Kidney (tissue), 14 donors: ENCODE measurements around the gene RNF157. TPM values are rescaled to one million over a fixed set of nuclear protein-coding genes. Genes with fewer than 3 reads are reported as not detected.

Experiments used
- DNase-seq, 5 donors: peaks; one replicate each; pipeline ENCODE4 v3.0.0-alpha.2; 2013 to 2020
- FAIRE-seq: peaks from 2 replicates; lab custom pipeline; 2012; peaks lifted over from hg19 to GRCh38; lab: Jason Lieb, UNC
- H3K27ac ChIP-seq, 2 donors: one replicate each; pipeline ENCODE4 v1.7.0; 2013; ENCODE audit warnings: low read depth in 2 of 2, low read length in 2 of 2, inconsistent platforms in 1 of 2
- H3K27me3 ChIP-seq: one replicate; pipeline ENCODE4 v1.7.1; 2013; ENCODE audit warnings: low read length, inconsistent platforms; ENCODE audit not compliant: control insufficient read depth, insufficient read depth
- H3K36me3 ChIP-seq, 3 donors: one replicate each; pipeline versions ENCODE4 v1.7.0 to v1.7.1; 2013; ENCODE audit warnings: low read length in 3 of 3, control low read depth in 1 of 3, inconsistent platforms in 1 of 3; ENCODE audit not compliant: insufficient read depth in 3 of 3, control insufficient read depth in 2 of 3
- H3K4me1 ChIP-seq, 3 donors: one replicate each; pipeline versions ENCODE4 v1.7.0 to v1.7.1; 2013; ENCODE audit warnings: low read length in 3 of 3, inconsistent platforms in 1 of 3, low read depth in 1 of 3; ENCODE audit not compliant: control insufficient read depth in 2 of 3, insufficient read depth in 2 of 3
- H3K4me3 ChIP-seq, 3 donors: one replicate each; pipeline versions ENCODE4 v1.7.0 to v1.8.1; 2013; ENCODE audit warnings: low read length in 3 of 3, control low read depth in 1 of 3, inconsistent platforms in 1 of 3
- H3K9ac ChIP-seq, 3 donors: one replicate each; pipeline versions ENCODE4 v1.7.0 to v1.7.1; 2013; ENCODE audit warnings: low read length in 3 of 3, control low read depth in 1 of 3, inconsistent platforms in 1 of 3
- H3K9me3 ChIP-seq, 3 donors: one replicate each; pipeline versions ENCODE4 v1.7.0 to v1.7.1; 2013; ENCODE audit warnings: low read length in 3 of 3, control low read depth in 1 of 3, inconsistent platforms in 1 of 3; ENCODE audit not compliant: control insufficient read depth in 2 of 3, insufficient read depth in 1 of 3
- CTCF ChIP-seq: IDR thresholded peaks from 3 replicates; pipeline ENCODE4 v1.5.1; 2012; ENCODE audit warnings: mild to moderate bottlenecking, moderate library complexity, borderline replicate concordance; ENCODE audit not compliant: insufficient read depth; ENCODE audit errors: extremely low read depth
- intact Hi-C: fragments of 100-400 bp; cut with DNase I; formaldehyde crosslinking; loops from one replicate; pipeline ENCODE4 v1.11.1; 2022
- polyA plus RNA-seq: library from polyadenylated mRNA; stranded (reverse); fragments of 350-450 nt; fragmentation: Illumina TruSeq; extraction: RNeasy Lipid Tissue Mini Kit (QIAGEN cat#74804); gene quantifications from one replicate; pipeline ENCODE4 v1.2.3, GENCODE V29; 2014; ENCODE audit warnings: low read depth, low replicate concordance; ENCODE audit not compliant: insufficient read depth
- total RNA-seq: library from RNA; stranded (reverse); fragmentation: NEBNext Ultra II Directional; extraction: Animal tissue kit (Norgen Biotek cat#: 25700); gene quantifications from one replicate; pipeline ENCODE4 v1.2.1, GENCODE V29; 2021
- donor health status: control.
- donor health status: control.
- donor health status: control.
- donor health status: control.
- donor health status: control.
- donor health status: DM: yes; HTN: yes; CAD: no.
- donor health status: Normal renal cell carcinoma (clear cell type).

Gene RNF157
- total and polyA plus RNA-seq, 2 donors from 2014 or later = 4.8 to 12.4 TPM

DNA sequence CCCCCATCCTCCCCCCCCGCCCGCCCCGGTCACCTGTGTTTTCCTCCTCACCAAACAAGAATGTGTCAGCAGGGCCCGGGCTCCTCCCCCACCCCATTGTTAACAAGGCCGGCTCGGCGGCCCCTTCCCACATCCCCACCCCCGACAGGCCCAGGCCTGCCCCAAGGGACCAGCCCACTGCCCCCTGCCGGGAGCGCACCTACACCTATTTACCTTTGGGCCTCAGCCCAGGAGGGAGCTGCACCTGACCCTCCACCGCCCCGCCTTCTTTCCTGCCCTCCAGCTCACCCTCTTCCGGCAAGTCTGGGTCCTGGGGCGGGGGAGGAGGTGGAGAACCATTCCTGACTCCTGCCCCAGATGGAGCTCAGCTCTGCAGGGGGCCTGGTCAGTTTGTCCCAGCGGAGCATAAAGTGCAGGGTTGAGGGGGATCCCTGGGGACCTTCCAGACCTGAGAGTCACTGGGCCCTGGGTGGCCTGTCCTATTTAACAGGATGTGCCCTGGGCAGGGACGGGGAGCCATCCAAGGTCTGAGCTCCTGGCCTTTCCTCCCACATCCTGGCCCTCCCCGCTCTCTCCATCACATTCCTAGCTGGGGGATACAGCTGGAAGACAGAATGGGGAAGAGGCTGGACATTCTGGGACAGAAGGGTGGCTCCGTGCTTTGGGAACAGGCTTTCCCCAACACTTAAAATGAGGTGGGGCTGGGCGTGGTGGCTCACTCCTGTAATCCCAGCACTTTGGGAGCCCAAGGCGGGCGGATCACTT lies 107.5 kb downstream of the RNF157 start:
- Histone ChIP-seq H3K9ac (no peak overlapping the region), H3K4me1 (peaks cover 0 to 4% (median 0%) of the 10 kb centered on the region in 3 donors), H3K4me3 (no peak overlapping the region), H3K9me3 (no peaks in the 10 kb centered on the region), H3K27ac (no peak overlapping the region), H3K36me3 (no peaks in the 10 kb centered on the region), H3K27me3 (peaks cover 4% of the 10 kb centered on the region)
- DNase-seq (peak; percentile 78 to 92 (median 83)), FAIRE-seq (no peak)
- intact Hi-C loops = no loop called here
- TF ChIP-seq CTCF = no peak

- no peak for FAIRE-seq
- Histone ChIP-seq H3K9me3 (no peaks in the 10 kb centered on the region), H3K27me3 (peaks cover 4% of the 10 kb centered on the region), H3K4me1 (peaks cover 0 to 4% (median 0%) of the 10 kb centered on the region in 3 donors), H3K4me3 (no peak overlapping the region), H3K9ac (no peak overlapping the region), H3K36me3 (no peaks in the 10 kb centered on the region), H3K27ac (no peak overlapping the region)
- TF ChIP-seq CTCF = no peak
- peak in 1 of 5 donors; percentile 57 for DNase-seq
- intact Hi-C loops = no loop called here
Observed at GRCh38 chr17:76131692-76132573, 108.4 kb downstream of the RNF157 start.

DNA sequence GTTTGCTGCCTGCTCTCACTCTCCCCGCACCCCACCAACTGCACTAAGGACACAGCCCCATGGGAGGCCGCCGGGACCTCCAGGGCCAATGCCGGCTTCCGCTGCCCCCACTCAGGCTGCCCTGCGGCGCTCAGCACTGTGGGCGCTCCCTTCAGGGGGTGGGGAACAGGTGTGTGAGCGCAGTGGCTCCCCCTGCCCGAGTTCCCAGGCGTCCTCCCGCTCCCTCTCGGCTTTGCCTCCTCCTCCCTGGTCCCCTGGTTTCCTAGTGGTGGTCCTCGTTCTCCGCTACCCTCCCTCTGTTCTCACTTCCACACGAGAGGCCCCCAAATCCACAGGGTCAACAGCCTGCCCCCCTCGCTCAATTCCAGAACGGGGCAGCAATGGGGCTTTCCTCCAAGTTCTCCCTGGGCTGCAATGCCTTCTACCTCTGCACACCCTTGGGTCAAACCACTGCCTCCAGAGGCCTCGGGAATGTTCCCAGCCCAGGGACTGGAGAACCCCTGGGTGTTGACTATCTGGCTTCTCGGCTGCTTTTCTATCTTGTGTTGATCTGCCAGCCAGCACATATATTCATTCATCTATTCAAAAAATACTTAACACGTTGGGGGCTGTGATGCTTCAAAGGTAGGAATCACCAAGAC lies 109.1 kb downstream of the RNF157 start:
- FAIRE-seq = no peak
- Histone ChIP-seq H3K4me1 (peaks cover 0 to 4% (median 0%) of the 10 kb centered on the region in 3 donors), H3K27ac (no peak overlapping the region), H3K4me3 (no peak overlapping the region), H3K36me3 (no peaks in the 10 kb centered on the region), H3K9ac (no peak overlapping the region), H3K9me3 (no peaks in the 10 kb centered on the region), H3K27me3 (peaks cover 4% of the 10 kb centered on the region)
- intact Hi-C loops = no loop called here
- TF ChIP-seq CTCF = no peak
- DNase-seq = peak in 1 of 5 donors; percentile 50
